Fibroblast of skin of scalp (primary cell): ENCODE data around the gene GNB1L.

Experiments used
- DNase-seq: peaks from one replicate; pipeline ENCODE4 v3.0.0-alpha.2; 2013

GNB1L gene

GRCh38 chr22:19875531-19876313 lies 21.0 kb upstream of the GNB1L start:
- DNase-seq: peak; percentile 25

DNA sequence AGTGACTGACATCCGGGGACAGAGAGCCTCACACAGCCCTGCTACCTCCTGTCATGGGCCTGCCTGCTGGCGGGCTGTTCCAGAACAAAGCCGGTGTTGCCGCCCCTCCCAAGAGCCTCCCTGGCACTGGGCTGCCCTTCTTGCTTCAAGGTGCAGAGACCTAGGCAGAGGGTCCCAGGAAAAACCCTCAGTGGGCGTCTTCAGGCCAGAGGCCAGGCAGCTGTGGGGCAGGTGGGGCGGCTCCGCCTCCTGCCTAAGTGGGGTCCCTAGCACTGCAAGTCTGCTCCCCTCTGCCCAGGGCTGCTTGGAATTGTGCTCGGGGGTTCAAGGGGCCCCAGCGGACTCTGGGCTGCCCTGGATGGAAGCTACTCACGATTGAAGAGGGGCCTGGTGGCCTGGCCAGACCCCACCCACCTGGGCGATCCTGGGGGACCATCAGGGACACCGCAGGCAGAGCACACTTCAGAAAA lies 20.4 kb upstream of the GNB1L start:
- no peak for DNase-seq

DNA sequence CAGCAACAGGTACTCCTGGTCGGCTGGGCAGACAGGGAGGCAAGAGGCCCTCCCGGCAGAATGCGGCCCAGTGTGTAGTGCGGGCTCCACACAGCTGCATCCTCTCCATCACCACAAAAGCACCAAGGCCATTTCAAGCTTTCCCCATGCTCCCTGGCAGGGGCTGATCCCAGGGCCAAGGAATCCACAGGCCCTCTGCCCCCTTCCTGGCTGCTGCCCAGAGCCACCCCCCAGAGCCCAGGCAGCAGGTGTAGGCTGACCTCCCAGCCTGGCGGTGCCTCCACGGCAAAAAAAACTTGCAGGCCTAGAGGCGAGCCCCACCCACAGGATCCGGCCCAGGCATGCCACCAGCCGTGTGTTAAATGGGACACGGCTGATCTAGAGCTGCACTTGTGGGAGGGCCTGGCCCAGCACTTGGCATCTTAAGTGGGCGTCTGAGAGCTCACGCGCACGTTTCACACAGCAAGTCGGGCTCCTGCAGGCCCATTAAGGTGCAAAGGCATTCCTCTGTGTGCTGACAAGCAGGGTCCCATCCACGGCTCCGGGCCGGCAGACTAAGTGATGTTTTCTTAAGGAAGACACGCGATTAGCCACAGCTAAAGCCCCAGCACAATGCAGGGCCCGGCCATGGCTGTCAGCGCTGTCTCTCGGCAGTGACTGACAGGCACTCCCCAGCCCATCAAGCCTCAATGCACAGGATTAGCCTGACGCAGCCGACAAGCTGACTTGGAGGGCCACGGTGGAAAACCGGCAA lies 19.8 kb upstream of the GNB1L start:
- peak; percentile 18 for DNase-seq

GRCh38 chr22:19873960-19874306 lies 19.3 kb upstream of the GNB1L start:
- DNase-seq: no peak

- no peak for DNase-seq
Measured at GRCh38 chr22:19873138-19873959, 18.7 kb upstream of the GNB1L start.

- DNase-seq: no peak
Measured at GRCh38 chr22:19872779-19873137, 18.1 kb upstream of the GNB1L start.

GRCh38 chr22:19871845-19872778 lies 17.4 kb upstream of the GNB1L start:
- no peak for DNase-seq

DNA sequence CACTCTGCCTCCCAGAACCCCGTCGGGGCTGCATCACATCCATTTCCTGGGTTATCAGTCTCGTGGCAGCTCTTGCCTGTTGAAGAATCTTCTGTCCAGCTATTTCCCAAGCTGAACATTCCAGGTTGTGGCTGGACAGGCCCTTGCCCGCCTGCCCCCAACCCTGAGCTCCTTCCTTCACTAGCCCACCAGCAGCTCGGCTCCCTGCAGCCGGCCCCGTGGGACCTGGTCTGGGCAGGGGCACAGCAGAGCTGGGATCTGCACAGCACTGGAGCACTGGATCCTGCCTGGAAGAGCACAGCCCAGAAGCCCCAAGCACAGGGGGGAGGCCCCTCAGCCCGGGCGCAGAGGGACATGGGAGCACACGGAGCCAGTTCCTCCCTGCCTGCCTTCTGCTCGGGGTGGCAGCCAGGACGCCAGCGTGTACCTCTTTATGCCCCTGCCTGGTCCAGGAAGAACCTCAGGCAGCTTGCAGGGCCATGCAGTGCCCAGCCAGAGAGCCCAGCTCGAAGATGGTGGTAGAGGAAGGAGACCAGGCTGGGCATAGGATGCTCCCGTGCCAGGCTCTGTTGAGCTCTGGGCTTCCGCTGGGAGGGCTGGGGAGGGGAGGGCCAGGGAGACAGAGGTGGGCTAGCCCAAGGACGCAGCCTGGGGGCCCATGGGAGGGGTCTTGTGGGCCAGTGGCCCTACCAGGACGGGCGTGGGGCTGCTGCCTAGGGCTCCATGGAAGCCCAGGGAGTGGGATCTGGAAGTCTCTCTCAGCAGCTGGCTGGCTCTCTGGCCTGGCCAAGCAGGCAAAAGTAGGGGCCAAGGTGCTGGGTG lies 16.6 kb upstream of the GNB1L start:
- DNase-seq: no peak

GRCh38 chr22:19870153-19871022 lies 15.7 kb upstream of the GNB1L start:
- DNase-seq: no peak

GRCh38 chr22:19869497-19870152 lies 15.0 kb upstream of the GNB1L start:
- DNase-seq: no peak

DNA sequence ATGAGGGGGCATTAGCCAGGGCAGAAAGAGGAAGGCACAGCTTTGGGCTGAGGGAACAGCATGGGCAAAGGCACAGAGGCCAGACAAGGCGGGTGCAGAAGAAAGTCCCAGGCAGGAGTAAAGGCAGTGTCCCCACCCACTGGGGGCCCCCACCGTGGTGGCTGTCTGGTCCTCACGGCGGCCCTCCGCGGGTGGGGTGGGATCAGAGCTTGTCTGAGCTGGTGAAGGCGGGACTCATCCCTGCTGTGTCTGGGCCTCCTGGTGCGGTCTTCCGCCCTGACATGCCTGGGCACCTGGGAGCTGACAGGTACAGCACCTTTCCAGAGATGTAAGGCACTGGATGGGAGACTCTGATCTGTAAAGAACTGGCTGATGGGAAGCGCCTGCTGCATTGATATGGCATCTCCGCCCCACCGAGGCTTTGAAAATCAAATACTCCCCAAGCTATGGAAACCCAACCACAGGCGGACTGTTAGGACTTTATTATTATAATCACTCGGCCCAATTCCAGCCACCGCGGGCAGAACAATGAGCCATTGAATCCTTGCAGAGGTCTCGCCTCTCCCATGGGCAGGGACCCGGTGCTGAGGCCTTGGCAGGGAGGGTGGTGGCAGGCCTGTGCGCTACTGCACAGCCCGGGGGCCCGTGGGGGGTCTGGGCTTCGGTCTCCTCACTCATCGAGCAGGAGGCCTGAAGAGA lies 14.2 kb upstream of the GNB1L start:
- DNase-seq: no peak

DNA sequence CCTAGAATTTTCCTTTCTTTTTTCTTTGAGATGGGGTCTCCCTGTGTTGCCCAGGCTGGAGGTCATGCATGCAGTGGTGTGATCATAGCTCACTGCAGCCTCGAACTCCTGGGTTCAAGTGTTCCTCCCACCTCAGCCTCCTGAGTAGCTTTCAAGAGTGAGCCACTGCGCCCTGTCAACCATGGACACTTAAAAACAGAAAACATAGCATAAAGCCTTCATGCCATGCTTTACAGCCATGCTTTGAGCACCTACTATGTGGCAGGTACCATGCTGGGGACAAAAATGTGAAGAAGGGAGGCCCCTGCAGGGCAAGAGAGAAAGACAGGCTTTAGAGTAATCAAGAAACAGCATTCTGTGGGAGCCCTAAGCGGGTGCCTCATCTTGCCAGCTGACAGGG lies 13.7 kb upstream of the GNB1L start:
- no peak for DNase-seq

GRCh38 chr22:19867617-19868016 lies 12.9 kb upstream of the GNB1L start:
- no peak for DNase-seq

DNA sequence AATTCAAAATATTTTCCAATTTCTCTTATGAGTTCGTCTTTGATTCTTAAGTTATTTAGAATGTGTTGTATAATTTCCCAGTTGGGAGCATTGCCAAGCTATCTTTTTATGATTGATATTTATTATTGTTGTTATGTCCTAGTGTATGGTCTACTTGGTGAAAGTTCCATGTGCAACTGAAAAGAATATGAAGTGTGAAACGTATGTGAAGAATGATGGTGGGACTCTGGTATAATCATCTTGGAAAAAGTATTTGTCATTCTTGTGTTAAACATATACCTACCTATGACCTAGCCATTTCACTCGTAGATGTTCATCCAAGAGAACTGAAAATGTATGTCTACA lies 12.0 kb upstream of the GNB1L start:
- no peak for DNase-seq

DNA sequence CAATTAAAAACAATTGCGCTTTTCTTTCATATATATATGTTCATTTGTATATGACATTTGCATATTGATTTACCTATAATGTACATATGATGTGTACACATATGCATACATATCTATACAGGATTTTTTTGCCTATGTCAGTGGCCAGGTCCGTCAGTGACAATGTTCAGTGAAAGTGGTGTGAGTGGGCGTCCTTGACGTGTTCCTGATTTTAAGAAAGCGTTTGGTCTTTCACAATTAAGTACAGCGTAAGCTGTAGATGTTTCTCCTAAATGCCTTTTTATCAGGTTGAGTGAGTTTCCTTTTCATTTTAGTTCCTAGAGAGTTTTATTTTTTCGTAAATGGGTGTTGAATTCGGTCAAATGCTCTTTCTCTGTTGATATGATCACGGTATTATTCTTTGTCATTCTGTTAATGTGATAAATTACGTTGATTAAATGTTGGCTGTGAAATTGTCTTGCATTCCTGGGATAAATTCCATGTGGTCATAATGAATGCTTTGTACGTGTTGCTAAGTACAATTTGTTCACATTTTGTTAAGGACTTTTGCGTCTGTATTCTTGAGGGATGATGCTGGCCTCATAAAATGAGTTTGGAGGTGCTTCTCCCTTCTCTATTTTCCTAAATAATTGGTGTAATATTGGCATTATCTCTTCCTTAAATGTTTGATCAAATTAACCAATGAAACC lies 10.6 kb upstream of the GNB1L start:
- no peak for DNase-seq

- DNase-seq: peak; percentile 54
Measured at GRCh38 chr22:19864538-19865106, 9.9 kb upstream of the GNB1L start.

DNA sequence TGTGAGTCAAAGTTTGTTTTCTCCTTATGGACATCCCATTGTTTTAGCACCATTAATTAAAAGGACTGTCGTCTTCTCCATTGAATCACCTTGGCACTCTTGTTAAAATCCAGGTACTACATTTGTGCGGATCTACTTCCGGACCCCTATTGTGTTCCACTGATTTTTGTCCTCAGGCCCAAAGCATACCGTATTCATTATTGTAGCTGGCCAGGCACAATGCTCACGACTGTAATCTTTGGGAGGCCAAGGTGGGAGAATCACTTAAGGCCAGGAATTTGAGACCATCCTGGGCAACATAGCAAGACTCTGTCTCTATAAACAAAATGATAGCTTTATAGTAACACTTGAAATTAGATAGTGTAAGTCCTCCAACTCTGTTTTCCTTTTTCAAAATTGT lies 8.9 kb upstream of the GNB1L start:
- DNase-seq: no peak

DNA sequence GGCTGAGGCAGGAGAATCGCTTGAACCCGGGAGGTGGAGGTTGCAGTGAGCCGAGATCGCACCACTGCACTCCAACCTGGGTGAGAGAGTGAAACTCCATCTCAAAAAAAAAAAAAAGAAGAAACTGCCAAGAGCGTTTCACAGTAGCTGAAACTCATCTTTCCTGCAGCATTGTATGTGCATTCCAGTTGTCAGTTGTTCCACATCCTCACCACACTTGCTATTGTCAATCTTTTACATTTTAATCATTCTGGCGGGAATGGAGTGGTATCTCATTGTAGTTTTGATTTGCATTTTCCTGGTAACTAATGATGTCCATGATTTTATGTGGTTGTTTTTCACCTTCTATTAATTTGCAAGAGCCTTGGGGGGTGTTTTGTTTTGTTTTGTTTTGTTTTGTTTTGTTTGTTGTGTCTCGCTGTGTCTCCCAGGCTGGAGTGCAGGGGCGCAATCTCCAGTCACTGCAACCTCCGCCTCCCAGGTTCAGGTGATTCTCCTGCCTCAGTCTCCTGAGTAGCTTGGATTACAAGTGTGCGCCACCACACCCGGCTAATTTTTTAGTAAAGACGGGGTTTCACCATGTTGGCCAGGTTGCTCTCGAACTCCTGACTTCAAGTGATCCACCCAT lies 8.1 kb upstream of the GNB1L start:
- no peak for DNase-seq
